Motor neuron (in vitro differentiated cells): ENCODE data around the gene OR2G2. TPM values are rescaled to one million over a fixed set of nuclear protein-coding genes. Genes with fewer than 3 reads are reported as not detected.

Experiments used
- ATAC-seq, 8 experiments: fragments of 200-7000 bp; cut with Tn5 transposase; replicated peaks in 6 of 8; 2 replicates each; pipeline ENCODE4 v1.8.0; 2021; ENCODE audit warnings: mild to moderate bottlenecking in 8 of 8, moderate library complexity in 8 of 8
- H3K27ac ChIP-seq, 2 donors: fragments of 250-450 bp; sonication (Bioruptor Pico); 2 replicates each; pipeline ENCODE4 v1.9.0; 2021; ENCODE audit warnings: antibody characterized with exemption in 2 of 2, mild to moderate bottlenecking in 2 of 2, moderate library complexity in 1 of 2
- H3K4me1 ChIP-seq, 2 donors: fragments of 250-450 bp; sonication (Bioruptor Pico); replicated peaks in 1 of 2; 2 replicates each; pipeline ENCODE4 v1.6.1; 2021; ENCODE audit warnings: antibody characterized with exemption in 2 of 2, mild to moderate bottlenecking in 2 of 2, moderate library complexity in 1 of 2
- H3K4me3 ChIP-seq, 5 donors: fragments of 250-450 bp; sonication (Bioruptor Pico); 2 replicates each; pipeline ENCODE4 v1.9.0; 2021; ENCODE audit warnings: antibody characterized with exemption in 5 of 5, mild to moderate bottlenecking in 5 of 5, moderate library complexity in 4 of 5
- WGBS, 10 experiments: fragments of 450-650 bp; shearing (Covaris generic); methylation state at CpG; one replicate each; pipeline ENCODE4 v1.0.0; 2022; 5-methylcytosine and 5-hydroxymethylcytosine counted together
- in situ Hi-C, 9 experiments: fragments of 400-800 bp; cut with MboI; loops; one replicate each; pipeline ENCODE4 v1.15.0; 2021; ENCODE audit warnings: low sequenced_read_pairs in 9 of 9, low pct_unique_long_range_greater_than_20kb in 2 of 9; ENCODE audit not compliant: unreplicated experiment in 9 of 9
- total RNA-seq, 8 experiments: library from RNA; unstranded; fragments of 300-600 nt; gene quantifications; 2 replicates each; pipeline versions ENCODE4 v1.2.3 to v1.2.4, GENCODE V29; 2022

The OR2G2 gene
- 1 to 10 TPM in 1 of 8 experiments, under 1 TPM in 1, not detected in 6; 0.21 to 1.0 TPM for total RNA-seq

- 0 to 86% (median 57%) methylated on average over 1 to 2 of the region's 2 CpGs for WGBS, 10 experiments
- Histone ChIP-seq H3K4me3 (no peak within 1 kb of the TSS), H3K4me1 (no peaks in the 10 kb centered on the region), H3K27ac (no peak within 1 kb of the TSS)
- in situ Hi-C loops: no loop called here
- ATAC-seq: no peak
These were observed at the start of gene OR2G2 for GRCh38 chr1:247588060-247588459. Gene OR2G2 (plus strand): TSS chr1:247588360. CDS start chr1:247588360, 0 bp downstream.

- no peak overlapping the region for H3K27ac ChIP-seq
- no peak for ATAC-seq
- no peaks in the 10 kb centered on the region for H3K4me1 ChIP-seq
- 6 to 73% (median 48%) methylated on average over 2 to 5 of the region's 5 CpGs; no CpG with 5 or more reads in 2 of the 10 experiments for WGBS, 10 experiments
- no peak overlapping the region for H3K4me3 ChIP-seq
- in situ Hi-C loops: no loop called here
These were observed 49.6 kb upstream of the OR2G2 start for GRCh38 chr1:247538561-247538960.

- 7 to 94% (median 82%) methylated on average over 1 to 6 of the region's 6 CpGs; no CpG with 5 or more reads in 1 of the 10 experiments for WGBS, 10 experiments
- Histone ChIP-seq H3K4me3 (no peak overlapping the region), H3K4me1 (no peaks in the 10 kb centered on the region), H3K27ac (no peak overlapping the region)
- no peak for ATAC-seq
- in situ Hi-C loops: no loop called here
These were observed 48.9 kb upstream of the OR2G2 start for GRCh38 chr1:247539215-247539614.

GRCh38 chr1:247540581-247540980 is 47.6 kb upstream of the OR2G2 start:
- Histone ChIP-seq H3K4me1 (no peaks in the 10 kb centered on the region), H3K4me3 (no peak overlapping the region), H3K27ac (no peak overlapping the region)
- 0 to 86% (median 66%) methylated on average over 1 to 7 of the region's 7 CpGs; no CpG with 5 or more reads in 2 of the 10 experiments for WGBS, 10 experiments
- ATAC-seq: no peak
- in situ Hi-C loops: no loop called here

GRCh38 chr1:247542811-247543210 is 45.3 kb upstream of the OR2G2 start:
- no peak for ATAC-seq
- in situ Hi-C loops: no loop called here
- Histone ChIP-seq H3K27ac (no peak overlapping the region), H3K4me3 (no peak overlapping the region), H3K4me1 (no peaks in the 10 kb centered on the region)
- 0 to 73% (median 25%) methylated on average over 1 to 3 of the region's 3 CpGs; no CpG with 5 or more reads in 2 of the 10 experiments for WGBS, 10 experiments

GRCh38 chr1:247548092-247548491 is 40.1 kb upstream of the OR2G2 start:
- in situ Hi-C loops: no loop called here
- H3K4me1 ChIP-seq: no peaks in the 10 kb centered on the region
- H3K4me3 ChIP-seq: no peak overlapping the region
- no peak for ATAC-seq
- 36 to 70% (median 42%) methylated on average over 4 to 5 of the region's 5 CpGs; no CpG with 5 or more reads in 3 of the 10 experiments for WGBS, 10 experiments
- H3K27ac ChIP-seq: no peak overlapping the region

GRCh38 chr1:247548769-247549182 is 39.4 kb upstream of the OR2G2 start, which contains the start of gene GCSAML:
Gene GCSAML (plus strand): TSS chr1:247549134. CDS start chr1:247549192, 58 bp downstream.
- WGBS, 10 experiments: 8 to 91% (median 84%) methylated on average over 2 to 12 of the region's 13 CpGs
- ATAC-seq: no peak
- in situ Hi-C loops: no loop called here
- H3K27ac ChIP-seq: no peak within 1 kb of the TSS
- H3K4me1 ChIP-seq: no peaks in the 10 kb centered on the region
- H3K4me3 ChIP-seq: no peak within 1 kb of the TSS

- 0 to 83% (median 44%) methylated on average over 1 of the region's 1 CpG; no CpG with 5 or more reads in 3 of the 10 experiments for WGBS, 10 experiments
- H3K4me3 ChIP-seq: no peak overlapping the region
- H3K4me1 ChIP-seq: no peaks in the 10 kb centered on the region
- H3K27ac ChIP-seq: no peak overlapping the region
- in situ Hi-C loops: no loop called here
- ATAC-seq: no peak
These were observed 36.4 kb upstream of the OR2G2 start for GRCh38 chr1:247551721-247552120.

GRCh38 chr1:247552231-247552630 is 35.9 kb upstream of the OR2G2 start:
- ATAC-seq: no peak
- no peak overlapping the region for H3K4me3 ChIP-seq
- no peaks in the 10 kb centered on the region for H3K4me1 ChIP-seq
- in situ Hi-C loops: no loop called here
- H3K27ac ChIP-seq: no peak overlapping the region
- 0 to 91% (median 59%) methylated on average over 1 to 2 of the region's 2 CpGs; no CpG with 5 or more reads in 3 of the 10 experiments for WGBS, 10 experiments

GRCh38 chr1:247557926-247558674 is 30.1 kb upstream of the OR2G2 start:
- in situ Hi-C loops: no loop called here
- no peak for ATAC-seq
- WGBS, 10 experiments: 0 to 100% (median 64%) methylated on average over 1 to 2 of the region's 2 CpGs
- Histone ChIP-seq H3K27ac (no peak overlapping the region), H3K4me3 (no peak overlapping the region), H3K4me1 (no peaks in the 10 kb centered on the region)

GRCh38 chr1:247561711-247562110 is 26.4 kb upstream of the OR2G2 start:
- ATAC-seq: no peak
- Histone ChIP-seq H3K27ac (no peak overlapping the region), H3K4me3 (no peak overlapping the region), H3K4me1 (no peaks in the 10 kb centered on the region)
- WGBS, 10 experiments: 5 to 91% (median 68%) methylated on average over 5 to 10 of the region's 10 CpGs
- in situ Hi-C loops: no loop called here

- in situ Hi-C loops: no loop called here
- no peak overlapping the region for H3K4me3 ChIP-seq
- H3K4me1 ChIP-seq: no peaks in the 10 kb centered on the region
- ATAC-seq: no peak
- no peak overlapping the region for H3K27ac ChIP-seq
- WGBS, 10 experiments: 0 to 85% (median 63%) methylated on average over 1 to 9 of the region's 9 CpGs; no CpG with 5 or more reads in 1 of the 10 experiments
These were observed 26.0 kb upstream of the OR2G2 start for GRCh38 chr1:247562198-247562597.

GRCh38 chr1:247574236-247574635 is 13.9 kb upstream of the OR2G2 start:
- H3K4me3 ChIP-seq: no peak overlapping the region
- no peak for ATAC-seq
- H3K27ac ChIP-seq: no peak overlapping the region
- WGBS, 10 experiments: 0 to 100% (median 40%) methylated on average over 1 of the region's 1 CpG; no CpG with 5 or more reads in 2 of the 10 experiments
- no peaks in the 10 kb centered on the region for H3K4me1 ChIP-seq
- in situ Hi-C loops: no loop called here

GRCh38 chr1:247574664-247575063 is 13.5 kb upstream of the OR2G2 start:
- ATAC-seq: no peak
- Histone ChIP-seq H3K27ac (no peak overlapping the region), H3K4me3 (no peak overlapping the region), H3K4me1 (no peaks in the 10 kb centered on the region)
- in situ Hi-C loops: no loop called here
